HG03571 (cell line): ENCODE results near the gene HLA-DQA1.
"Not testable (repeated sequence)": the region's sequence is repeated elsewhere in the genome, so short reads cannot be mapped to it uniquely, and the experiment has no call there.

Experiments used
- ATAC-seq: cut with Tn5 transposase; IDR thresholded peaks from one replicate; pipeline ENCODE4 v1.9.1; 2021; ENCODE audit not compliant: unreplicated experiment

HLA-DQA1 gene

DNA sequence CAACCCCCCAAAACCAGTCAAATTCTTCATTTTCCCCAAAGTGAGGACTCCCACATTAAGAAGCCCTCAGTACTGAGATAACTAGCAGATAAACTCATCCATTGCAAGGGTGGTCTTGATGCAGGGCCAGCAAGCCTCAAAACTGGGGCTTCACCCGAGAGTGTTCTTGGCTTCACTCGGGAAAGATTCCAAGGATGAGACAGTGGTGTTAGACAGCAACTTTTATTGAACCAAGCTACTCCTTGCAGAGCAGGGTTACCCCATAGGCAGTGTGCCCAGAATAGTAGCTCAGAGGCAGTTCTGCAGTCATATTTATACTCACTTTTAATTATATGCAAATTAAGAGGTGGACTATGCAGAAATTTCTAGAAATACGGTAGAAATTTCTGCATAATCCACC lies 15.8 kb upstream of the HLA-DQA1 start:
- no peak for ATAC-seq

GRCh38 chr6:32622545-32623401 lies 14.4 kb upstream of the HLA-DQA1 start:
- peak; percentile 62 for ATAC-seq

GRCh38 chr6:32623693-32624092 lies 13.5 kb upstream of the HLA-DQA1 start:
- no peak for ATAC-seq

DNA sequence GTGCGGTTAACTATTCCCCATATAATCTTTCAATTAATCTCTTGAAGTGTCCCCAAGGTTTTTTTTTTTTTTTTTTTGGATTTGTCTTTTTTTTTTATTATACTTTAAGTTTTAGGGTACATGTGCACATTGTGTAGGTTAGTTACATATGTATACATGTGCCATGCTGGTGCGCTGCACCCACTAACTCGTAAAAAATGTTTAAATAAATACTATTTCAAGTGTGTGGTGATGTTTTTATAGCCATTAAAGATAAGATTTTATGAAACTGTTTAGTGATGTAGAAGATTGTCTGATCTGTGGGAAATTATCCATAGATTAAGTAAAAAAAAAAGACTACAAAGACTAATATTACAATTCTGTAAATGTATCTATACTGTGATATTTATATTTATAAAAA lies 12.6 kb upstream of the HLA-DQA1 start:
- ATAC-seq: no peak

DNA sequence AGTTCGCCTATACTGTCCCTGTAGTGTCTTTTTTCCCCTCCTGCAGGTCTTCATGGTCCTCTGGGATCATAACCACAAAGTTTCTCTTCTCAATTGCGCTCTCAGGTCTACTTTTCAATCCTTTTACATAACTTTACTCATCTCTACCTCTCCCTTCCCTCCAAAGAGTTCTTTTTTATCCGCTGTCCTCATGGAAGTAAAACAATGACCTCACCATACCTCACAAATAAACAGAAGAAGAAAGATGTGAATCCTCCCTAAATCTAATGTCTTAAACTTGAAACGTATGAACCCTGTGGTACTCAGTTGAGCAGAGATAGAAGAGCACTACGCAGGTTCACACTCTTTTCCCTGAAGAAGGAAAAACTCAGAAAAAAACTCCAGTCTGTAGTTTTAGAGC lies 12.1 kb upstream of the HLA-DQA1 start:
- no peak for ATAC-seq

- no peak for ATAC-seq
Observed at GRCh38 chr6:32627249-32627648, 10.0 kb upstream of the HLA-DQA1 start.

GRCh38 chr6:32627831-32628230 lies 9.4 kb upstream of the HLA-DQA1 start:
- ATAC-seq: no peak

GRCh38 chr6:32629793-32630192 lies 7.4 kb upstream of the HLA-DQA1 start:
- not testable (repeated sequence) for ATAC-seq

- ATAC-seq: no peak
Observed at GRCh38 chr6:32635526-32636123, 1.6 kb upstream of the HLA-DQA1 start.

- no peak for ATAC-seq
Observed at GRCh38 chr6:32637883-32638282, 677 bp downstream of the HLA-DQA1 start.

DNA sequence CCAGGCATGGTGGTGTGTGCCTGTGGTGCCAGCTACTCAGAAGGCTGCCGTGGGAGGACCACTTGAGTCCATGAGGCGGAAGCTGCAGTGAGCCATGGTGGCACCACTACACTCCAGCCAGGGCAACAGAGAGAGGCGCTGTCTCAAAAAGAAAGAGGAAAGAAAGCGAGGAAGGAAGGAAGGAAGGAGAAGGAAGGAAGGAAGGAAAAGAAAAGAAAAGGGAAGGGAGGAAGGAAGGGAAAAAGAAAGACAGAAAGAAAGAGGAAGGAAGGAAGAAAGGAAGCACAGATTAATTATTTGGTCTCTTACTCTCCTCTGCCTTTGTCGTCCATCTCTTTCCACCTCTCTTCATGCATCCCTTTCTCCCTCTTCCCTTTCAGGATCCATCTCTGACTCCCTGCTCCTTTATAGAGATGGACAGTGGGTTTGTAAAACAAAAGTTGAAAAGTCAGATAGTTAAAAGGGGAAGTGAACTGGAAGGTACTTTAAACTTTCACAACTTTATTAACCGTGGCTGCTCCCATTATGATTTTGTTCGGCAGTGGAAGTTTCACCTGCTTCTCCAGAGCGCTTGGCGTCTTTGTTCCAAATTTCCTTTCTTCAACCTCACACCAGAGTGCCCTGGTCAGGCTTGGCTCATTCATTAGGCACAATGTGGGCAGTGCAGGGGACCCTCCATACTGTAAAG lies 1.5 kb downstream of the HLA-DQA1 start:
- ATAC-seq: no peak

DNA sequence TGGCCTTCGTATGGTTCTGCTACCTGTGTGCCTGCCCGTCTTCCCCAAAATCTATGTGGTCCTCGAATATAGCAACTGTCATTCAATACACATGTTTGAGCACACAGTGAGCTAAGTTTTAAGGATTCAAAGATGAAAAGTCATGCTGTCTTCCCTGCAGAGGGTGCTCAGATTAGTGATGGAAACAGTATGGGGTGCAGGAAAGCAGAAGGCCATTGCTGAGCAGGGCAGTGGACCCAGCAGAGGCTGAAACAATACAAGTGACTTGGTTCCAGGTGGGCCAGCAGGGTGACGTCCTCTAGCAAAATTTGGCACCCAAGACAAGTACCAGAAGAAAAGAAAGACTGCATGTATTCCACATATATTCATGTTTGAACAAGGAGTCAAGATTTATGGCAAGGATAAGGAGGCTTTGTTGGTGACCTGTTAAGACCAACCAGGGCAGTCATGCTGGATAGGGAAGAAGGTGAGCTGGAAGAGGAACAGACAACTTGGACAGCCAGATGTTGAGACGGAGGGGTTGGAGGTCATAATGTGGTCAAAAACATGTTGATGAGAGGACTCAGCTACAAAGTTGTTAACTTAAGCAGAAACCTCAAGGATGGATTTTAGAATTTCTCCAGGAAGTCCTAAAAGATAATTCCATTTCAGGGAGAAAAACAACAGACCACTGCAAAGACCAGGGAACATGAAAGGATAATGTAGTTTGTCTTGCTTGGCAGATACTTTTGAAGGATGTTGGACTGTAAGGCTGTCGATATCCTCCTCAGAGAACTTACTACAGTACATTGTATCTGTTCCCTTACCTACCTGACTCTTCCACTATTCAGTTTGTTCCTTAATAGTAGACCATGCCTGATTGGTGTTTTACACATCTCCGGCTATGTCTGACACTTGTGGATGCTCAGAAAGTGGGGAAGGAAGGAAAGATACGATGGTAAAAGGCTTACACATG lies 2.5 kb downstream of the HLA-DQA1 start:
- no peak for ATAC-seq

GRCh38 chr6:32641122-32641521 lies 3.9 kb downstream of the HLA-DQA1 start:
- ATAC-seq: no peak

DNA sequence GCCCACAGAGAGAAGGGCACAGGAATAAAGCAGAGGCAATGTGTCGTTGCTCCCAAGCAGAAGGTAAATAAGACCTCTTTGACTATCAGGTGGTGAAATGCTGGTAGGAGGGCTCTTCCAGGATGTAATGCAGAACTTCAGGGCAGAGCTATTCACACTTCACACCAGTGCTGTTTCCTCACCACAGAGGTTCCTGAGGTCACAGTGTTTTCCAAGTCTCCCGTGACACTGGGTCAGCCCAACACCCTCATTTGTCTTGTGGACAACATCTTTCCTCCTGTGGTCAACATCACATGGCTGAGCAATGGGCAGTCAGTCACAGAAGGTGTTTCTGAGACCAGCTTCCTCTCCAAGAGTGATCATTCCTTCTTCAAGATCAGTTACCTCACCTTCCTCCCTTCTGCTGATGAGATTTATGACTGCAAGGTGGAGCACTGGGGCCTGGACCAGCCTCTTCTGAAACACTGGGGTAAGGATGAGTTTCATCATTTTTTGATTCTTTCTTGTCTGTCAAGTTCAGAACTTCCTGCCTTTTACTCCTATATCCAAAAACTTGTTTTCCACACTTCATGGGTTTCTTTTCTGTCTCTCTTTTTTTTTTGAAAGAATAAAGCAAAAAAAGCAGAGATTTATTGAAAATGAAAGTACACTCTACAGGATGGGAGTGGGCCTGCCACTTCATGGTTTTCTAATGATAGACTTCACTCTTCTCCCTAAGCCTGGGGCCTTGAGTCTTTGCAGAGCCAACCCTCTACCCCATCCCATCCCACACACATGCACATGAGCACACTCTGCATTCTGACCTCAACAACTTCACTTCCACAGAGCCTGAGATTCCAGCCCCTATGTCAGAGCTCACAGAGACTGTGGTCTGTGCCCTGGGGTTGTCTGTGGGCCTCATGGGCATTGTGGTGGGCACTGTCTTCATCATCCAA lies 4.8 kb downstream of the HLA-DQA1 start:
- ATAC-seq: not testable (repeated sequence)

DNA sequence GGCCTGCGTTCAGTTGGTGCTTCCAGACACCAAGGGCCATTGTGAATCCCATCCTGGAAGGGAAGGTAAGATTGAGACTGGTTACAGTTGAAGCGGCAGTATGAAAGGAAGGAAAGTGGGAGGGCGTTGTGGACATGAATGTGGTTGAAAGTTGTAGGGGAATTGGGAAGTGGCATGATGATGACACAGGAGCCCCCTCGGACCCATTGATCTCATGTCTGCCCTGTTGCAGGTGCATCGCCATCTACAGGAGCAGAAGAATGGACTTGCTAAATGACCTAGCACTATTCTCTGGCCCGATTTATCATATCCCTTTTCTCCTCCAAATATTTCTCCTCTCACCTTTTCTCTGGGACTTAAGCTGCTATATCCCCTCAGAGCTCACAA lies 5.5 kb downstream of the HLA-DQA1 start:
- ATAC-seq: no peak

DNA sequence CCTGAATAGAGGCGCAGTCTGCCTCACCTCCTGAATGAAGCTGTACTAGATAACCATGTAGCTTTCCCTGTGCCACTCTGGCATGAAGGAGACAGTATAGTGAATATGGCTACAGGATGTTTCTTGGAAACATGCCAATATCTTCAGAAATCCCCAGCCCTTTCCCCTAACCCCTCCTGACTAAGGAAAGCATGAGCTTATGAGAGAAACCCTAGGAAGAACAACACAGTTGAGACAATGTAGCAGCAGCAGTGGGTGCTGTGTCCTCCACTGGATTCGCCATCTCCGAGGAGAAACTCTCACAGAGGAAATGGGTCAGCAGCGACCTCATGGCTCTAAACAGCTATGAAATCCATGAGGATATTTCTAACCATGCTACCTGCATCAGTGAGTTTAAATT lies 6.7 kb downstream of the HLA-DQA1 start:
- ATAC-seq: no peak

- ATAC-seq: no peak
Observed at GRCh38 chr6:32645047-32645703, 8.0 kb downstream of the HLA-DQA1 start.

- no peak for ATAC-seq
Observed at GRCh38 chr6:32655203-32655710, 18.1 kb downstream of the HLA-DQA1 start.

GRCh38 chr6:32657329-32657728 lies 20.1 kb downstream of the HLA-DQA1 start:
- ATAC-seq: not testable (repeated sequence)
